Measurements from ENCODE around the gene OR10A6.

- no peak for TF ChIP-seq POLR2A (IDR thresholded peaks at IDR 0.05)
- TF ChIP-seq CTCF (IDR thresholded peaks at IDR 0.05), result no peak
Observed at GRCh38 chr11:7905549-7905948, 25.5 kb downstream of the OR10A6 start.

Measured in Peyer's patch (tissue), 4 donors.